GM12864 (cell line): ENCODE measurements around the gene UBE2L6.

ENCODE experiments used
- DNase-seq: peaks from one replicate; pipeline ENCODE4 v3.0.0-alpha.2; 2011; ENCODE audit warnings: low read depth
- H3K4me3 ChIP-seq: 2 replicates; pipeline ENCODE4 v1.5.1; 2011; ENCODE audit warnings: mild to moderate bottlenecking, low read depth, low read length, control low read depth
- TF ChIP-seq, protein P1 (sequence below): IDR thresholded peaks from 2 replicates; pipeline ENCODE4 v1.5.1; 2011; ENCODE audit warnings: low read depth, mild to moderate bottlenecking, moderate library complexity, low read length, control low read depth, inconsistent platforms; ENCODE audit errors: missing control alignments

The UBE2L6 gene

DNA sequence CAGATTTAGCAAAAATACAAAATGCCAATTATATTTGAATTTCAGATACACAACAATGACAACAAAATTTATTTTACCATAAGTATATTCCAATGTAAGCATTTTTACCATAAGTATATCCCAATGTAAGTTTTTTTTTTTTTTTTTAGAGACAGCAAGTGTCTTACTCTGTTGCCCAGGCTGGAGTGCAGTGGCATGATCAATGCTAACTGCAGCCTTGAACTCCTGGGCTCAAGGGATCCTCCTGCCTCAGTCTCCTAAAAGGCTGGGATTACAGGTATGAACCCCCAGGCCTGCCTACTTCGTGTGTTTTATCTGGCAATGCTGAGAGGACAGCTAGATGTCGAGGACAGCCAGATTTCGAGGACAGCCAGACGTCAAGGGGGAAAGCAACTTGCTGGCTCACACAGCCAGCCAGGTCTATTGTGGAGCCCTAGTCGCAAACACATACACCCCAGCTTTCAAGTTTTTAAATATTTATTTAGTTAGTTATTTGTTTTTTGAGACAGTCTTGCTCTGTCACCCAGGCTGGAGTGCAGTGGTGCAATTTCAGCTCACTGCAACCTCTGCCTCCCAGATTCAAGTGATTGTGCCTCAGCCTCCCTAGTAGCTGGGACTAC is 28.9 kb upstream of the UBE2L6 start:
- TF ChIP-seq, protein P1, sequence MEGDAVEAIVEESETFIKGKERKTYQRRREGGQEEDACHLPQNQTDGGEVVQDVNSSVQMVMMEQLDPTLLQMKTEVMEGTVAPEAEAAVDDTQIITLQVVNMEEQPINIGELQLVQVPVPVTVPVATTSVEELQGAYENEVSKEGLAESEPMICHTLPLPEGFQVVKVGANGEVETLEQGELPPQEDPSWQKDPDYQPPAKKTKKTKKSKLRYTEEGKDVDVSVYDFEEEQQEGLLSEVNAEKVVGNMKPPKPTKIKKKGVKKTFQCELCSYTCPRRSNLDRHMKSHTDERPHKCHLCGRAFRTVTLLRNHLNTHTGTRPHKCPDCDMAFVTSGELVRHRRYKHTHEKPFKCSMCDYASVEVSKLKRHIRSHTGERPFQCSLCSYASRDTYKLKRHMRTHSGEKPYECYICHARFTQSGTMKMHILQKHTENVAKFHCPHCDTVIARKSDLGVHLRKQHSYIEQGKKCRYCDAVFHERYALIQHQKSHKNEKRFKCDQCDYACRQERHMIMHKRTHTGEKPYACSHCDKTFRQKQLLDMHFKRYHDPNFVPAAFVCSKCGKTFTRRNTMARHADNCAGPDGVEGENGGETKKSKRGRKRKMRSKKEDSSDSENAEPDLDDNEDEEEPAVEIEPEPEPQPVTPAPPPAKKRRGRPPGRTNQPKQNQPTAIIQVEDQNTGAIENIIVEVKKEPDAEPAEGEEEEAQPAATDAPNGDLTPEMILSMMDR: no peak
- H3K4me3 ChIP-seq: no peak overlapping the region
- DNase-seq: no peak

DNA sequence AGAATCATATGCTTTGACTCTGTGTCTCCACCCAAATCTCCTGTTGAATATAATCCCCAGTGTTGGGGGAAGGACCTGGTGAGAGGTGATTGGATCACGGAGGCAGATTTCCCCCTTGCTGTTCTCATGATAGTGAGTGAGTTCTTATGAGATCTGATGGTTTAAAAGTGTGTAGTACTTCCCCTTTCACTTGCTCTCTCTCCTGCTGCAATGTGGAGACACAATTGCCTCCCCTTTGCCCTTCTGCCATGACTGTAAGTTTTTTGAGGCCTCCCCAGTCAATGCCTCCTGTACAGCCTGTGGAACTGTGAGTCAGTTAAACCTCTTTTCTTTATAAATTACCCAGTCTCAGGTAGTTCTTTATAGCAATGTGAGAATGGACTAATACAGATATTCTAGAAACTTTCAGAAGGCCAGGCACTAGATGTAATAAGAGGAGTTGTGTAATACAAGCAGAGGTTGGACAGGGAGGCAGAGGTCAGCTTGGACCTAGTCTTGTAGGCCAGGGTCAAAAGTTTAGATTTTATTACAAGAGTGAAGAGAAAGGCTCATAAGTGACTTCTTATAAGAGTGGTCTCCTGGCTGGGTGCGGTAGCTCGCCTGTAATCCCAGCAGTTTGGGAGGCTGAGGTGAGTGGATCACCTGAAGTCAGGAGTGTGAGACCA is 20.7 kb upstream of the UBE2L6 start:
- TF ChIP-seq, protein P1: no peak
- no peak for DNase-seq

DNA sequence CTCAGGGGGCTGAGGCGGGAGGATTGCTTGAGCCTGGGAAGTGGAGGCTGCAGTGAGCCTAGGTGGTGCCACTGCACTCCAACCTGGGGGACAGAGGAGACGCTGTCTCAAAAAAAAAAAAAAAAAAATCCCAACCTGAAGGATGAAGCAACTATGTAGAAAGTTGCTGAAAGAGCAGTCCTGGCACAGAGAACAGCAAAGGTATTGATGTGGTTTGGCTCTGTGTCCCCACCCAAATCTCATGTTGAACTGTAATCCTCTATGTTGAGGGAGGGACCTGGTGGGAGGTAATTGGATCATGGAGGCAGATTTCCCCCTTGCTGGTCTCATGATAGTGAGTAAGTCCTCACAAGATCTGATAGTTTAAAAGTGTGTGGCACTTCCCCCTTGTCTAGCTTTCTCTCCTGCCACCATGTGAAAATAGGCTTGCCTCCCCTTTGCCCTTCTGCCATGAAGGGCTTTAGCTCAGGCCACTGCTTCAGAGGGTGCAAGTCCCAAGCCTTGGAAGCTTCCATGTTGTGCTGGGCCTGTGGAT is 19.3 kb upstream of the UBE2L6 start:
- no peak overlapping the region for H3K4me3 ChIP-seq
- DNase-seq: no peak
- TF ChIP-seq, protein P1: no peak

More for the DNA sequence above, 20.7 kb upstream of the UBE2L6 start:
- H3K4me3 ChIP-seq: no peak overlapping the region

DNA sequence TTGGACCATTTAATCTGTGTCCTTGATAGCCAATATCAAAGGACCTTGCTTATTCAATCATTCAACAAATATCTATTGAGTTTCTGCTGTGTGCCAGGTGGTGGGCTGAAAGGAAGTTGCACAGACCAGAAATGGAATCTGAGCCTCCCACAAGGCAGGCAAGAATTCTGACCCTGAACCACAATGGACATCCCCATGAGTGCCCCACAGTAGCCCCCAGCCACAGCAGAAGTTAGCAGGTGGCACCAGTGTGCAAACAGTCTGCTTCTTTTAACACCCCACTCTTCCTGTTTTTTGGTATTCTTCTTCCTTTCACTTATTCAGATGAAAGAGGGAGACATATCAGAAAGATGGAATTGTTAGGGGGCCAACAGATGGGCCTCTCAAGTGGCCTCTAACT is 17.8 kb upstream of the UBE2L6 start:
- DNase-seq: no peak
- TF ChIP-seq, protein P1: no peak
- H3K4me3 ChIP-seq: no peak overlapping the region

DNA sequence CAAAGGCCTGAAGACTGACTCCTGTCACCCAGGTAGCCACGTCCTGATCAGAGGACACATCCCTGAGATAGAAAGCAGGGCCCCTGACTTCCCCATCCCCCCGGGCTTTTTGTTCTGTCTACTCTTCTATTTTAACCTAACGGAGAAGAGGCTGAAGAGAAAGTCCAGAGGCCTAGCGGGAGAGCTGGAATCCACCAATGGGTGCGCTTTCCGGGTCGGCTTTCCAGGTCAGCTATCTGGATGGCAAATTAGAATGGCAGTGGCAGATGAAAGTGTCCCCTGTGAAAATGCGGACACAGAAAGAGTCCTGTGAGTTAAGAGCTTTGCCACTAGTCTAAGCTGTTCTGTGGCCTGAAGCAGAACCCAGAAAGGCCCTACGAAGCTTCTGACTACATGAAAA is 16.9 kb upstream of the UBE2L6 start:
- DNase-seq: no peak
- no peak overlapping the region for H3K4me3 ChIP-seq
- TF ChIP-seq, protein P1: no peak

DNA sequence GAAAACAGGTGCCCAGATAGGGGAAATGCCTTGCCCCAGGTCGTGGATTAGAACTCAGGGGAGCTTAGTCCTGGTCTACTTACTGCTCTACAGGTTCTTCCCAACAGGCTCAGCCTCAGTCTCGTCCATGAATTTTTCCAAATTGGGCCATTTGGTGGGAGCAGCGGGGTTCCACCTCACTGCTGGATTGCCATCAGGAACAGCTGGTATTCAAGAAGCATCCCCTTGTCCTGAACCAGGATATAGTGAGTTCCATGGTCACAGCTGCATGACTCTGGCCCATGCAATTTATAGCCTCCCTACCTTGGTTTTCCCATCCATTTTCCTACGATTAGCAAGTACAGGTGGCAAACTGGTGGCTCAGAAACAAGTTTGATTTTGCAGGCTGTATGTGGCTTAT is 6.6 kb upstream of the UBE2L6 start:
- no peak for DNase-seq
- no peak overlapping the region for H3K4me3 ChIP-seq
- TF ChIP-seq, protein P1: no peak
